Ovary (tissue), 9 donors: ENCODE results near the gene DTX4. TPM values are rescaled to one million over a fixed set of nuclear protein-coding genes. Genes with fewer than 3 reads are reported as not detected.

Experiments used
- DNase-seq, 5 donors: peaks; one replicate each; pipeline ENCODE4 v3.0.0-alpha.2; 2019 to 2020
- H3K27ac ChIP-seq, 2 donors: fragments of 200-600 bp; one replicate each; pipeline versions ENCODE4 v1.5.1 to v1.8.0; 2019 to 2022
- H3K27me3 ChIP-seq: fragments of 200-600 bp; one replicate; pipeline ENCODE4 v1.8.0; 2022
- H3K36me3 ChIP-seq: fragments of 200-600 bp; sonication (generic); one replicate; pipeline ENCODE4 v1.5.1; 2019
- H3K4me1 ChIP-seq: one replicate; pipeline ENCODE4 v1.8.1; 2013; ENCODE audit warnings: mild to moderate bottlenecking, moderate library complexity; ENCODE audit not compliant: insufficient read depth
- H3K4me3 ChIP-seq: fragments of 200-600 bp; sonication (generic); one replicate; pipeline ENCODE4 v1.5.1; 2017
- H3K9me3 ChIP-seq, 2 donors: fragments of 200-600 bp in 1 of 2; sonication (generic) in 1 of 2; one replicate each; pipeline versions ENCODE4 v1.5.1 to v1.8.1; 2013 to 2019; ENCODE audit warnings: mild to moderate bottlenecking in 1 of 2, moderate library complexity in 1 of 2
- EP300 ChIP-seq: sonication (generic); formaldehyde crosslinking; IDR thresholded peaks from one replicate; pipeline ENCODE4 v1.6.1; 2017; ENCODE audit warnings: antibody characterized with exemption
- POLR2A ChIP-seq: fragments of 450-650 bp; IDR thresholded peaks from one replicate; pipeline ENCODE4 v1.6.1; 2017; ENCODE audit warnings: antibody characterized with exemption, mild to moderate bottlenecking, moderate library complexity
- WGBS, 3 donors: extraction: QIAGEN DNeasy Blood & Tissue Kit in 1 of 3; methylation state at CpG; one replicate each; pipeline versions ENCODE4 v1.1.5 to v1.1.7; 2013 to 2017; 5-methylcytosine and 5-hydroxymethylcytosine counted together
- intact Hi-C, 4 donors: fragments of 100-400 bp; cut with DNase I; formaldehyde crosslinking; loops; one replicate each; pipeline versions ENCODE4 v1.11.0 to v1.15.1; 2022 to 2023
- polyA plus RNA-seq, 2 donors: library from polyadenylated mRNA; stranded (reverse); fragments of 200-250 nt in 1 of 2; fragments of 350-450 nt in 1 of 2; fragmentation: Illumina TruSeq in 1 of 2; extraction: RNeasy Lipid Tissue Mini Kit (QIAGEN cat#74804) in 1 of 2; gene quantifications; one replicate each; pipeline ENCODE4 v1.2.3, GENCODE V29; 2013 to 2014
- total RNA-seq, 7 donors: library from RNA; depleted of rRNA in 2 of 7; stranded (reverse); fragments of >200 nt in 2 of 7; fragmentation: NEBNext Ultra II Directional in 3 of 7; extraction: Animal tissue kit (Norgen Biotek cat#: 25700) in 3 of 7; gene quantifications; one replicate each; pipeline versions ENCODE4 v1.1.0 to v1.2.4, GENCODE V29; 2016 to 2023
- TF ChIP-seq, protein P1 (sequence below), 3 donors: fragments of 450-650 bp in 2 of 3; fragments of 200-600 bp in 1 of 3; IDR thresholded peaks; one replicate each; pipeline versions ENCODE4 v1.5.1 to v1.8.0; 2016 to 2022; ENCODE audit warnings: antibody characterized with exemption in 3 of 3, mild to moderate bottlenecking in 1 of 3
- donor health status: DM: no; HTN: no; CAD: no; lungs with moderate emphysema.
- donor health status: DM: no; HTN: no; CAD: no.
- donor health status: Bipolar disorder and iron deficiency.
- donor health status: DM: yes; HTN: yes; CAD: no.
- donor health status: DM: no; HTN: no; CAD: no.
- donor health status: DM: yes; HTN: yes; CAD: no.

DTX4 gene
- total and polyA plus RNA-seq, 9 donors: 6.1 to 21.5 (median 16.9) TPM

DNA sequence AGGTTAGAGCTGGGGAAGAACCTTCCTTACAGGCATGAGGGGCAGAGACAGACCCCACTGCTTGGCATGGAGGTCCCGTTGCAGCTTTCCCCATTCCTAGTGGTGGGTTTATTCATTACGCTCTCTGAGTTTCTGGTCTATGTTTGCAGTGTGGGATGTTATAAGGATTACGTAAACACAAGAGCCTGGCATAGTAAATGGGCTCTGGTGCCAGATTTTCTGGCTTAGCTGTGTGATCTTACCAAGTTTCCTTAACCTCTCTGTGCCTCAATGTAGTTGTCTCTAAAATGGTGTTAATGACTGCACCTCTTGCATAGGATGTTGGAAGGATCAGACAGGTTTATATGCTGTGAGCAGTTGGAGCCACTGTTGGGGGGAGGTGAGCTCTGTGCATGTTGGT is 15.1 kb downstream of the DTX4 start:
- no peak overlapping the region for H3K4me3 ChIP-seq
- intact Hi-C loops: no loop called here
- no peak for DNase-seq
- H3K27ac ChIP-seq: no peak overlapping the region
- peaks cover 29% of the 10 kb centered on the region for H3K4me1 ChIP-seq
- no peaks in the 10 kb centered on the region for H3K36me3 ChIP-seq
- no peaks in the 10 kb centered on the region for H3K27me3 ChIP-seq
- TF ChIP-seq EP300: no peak
- TF ChIP-seq, protein P1, sequence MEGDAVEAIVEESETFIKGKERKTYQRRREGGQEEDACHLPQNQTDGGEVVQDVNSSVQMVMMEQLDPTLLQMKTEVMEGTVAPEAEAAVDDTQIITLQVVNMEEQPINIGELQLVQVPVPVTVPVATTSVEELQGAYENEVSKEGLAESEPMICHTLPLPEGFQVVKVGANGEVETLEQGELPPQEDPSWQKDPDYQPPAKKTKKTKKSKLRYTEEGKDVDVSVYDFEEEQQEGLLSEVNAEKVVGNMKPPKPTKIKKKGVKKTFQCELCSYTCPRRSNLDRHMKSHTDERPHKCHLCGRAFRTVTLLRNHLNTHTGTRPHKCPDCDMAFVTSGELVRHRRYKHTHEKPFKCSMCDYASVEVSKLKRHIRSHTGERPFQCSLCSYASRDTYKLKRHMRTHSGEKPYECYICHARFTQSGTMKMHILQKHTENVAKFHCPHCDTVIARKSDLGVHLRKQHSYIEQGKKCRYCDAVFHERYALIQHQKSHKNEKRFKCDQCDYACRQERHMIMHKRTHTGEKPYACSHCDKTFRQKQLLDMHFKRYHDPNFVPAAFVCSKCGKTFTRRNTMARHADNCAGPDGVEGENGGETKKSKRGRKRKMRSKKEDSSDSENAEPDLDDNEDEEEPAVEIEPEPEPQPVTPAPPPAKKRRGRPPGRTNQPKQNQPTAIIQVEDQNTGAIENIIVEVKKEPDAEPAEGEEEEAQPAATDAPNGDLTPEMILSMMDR (IDR thresholded peaks at IDR 0.05): no peak
- TF ChIP-seq POLR2A: no peak
- H3K9me3 ChIP-seq: no peaks in the 10 kb centered on the region
- 58 to 69% (median 65%) methylated on average over 3 of the region's 3 CpGs for WGBS, 3 donors

DNA sequence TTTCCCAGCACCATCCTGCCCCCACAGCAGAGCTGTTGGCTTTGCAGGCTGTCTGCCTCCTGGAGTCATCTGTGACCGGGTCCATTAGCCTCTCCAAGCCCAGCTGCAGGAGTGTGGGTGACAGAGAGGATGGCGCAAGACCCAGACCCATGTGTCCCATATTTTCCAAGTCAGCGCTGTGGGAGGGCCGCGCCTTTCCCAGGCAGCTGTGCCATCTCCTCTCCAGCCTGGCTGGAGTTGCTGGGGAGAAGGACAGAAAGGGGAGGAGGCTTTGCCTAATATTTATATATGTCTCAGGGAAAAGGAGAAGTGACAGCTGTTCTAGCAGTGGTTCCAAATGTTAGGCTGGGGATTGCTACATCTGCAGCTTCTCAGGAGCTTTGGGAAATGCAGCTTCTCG is 15.7 kb downstream of the DTX4 start:
- H3K4me3 ChIP-seq: no peak overlapping the region
- DNase-seq: peak in 1 of 5 donors; percentile 49
- intact Hi-C loops: no loop called here
- H3K4me1 ChIP-seq: peaks cover 29% of the 10 kb centered on the region
- no peaks in the 10 kb centered on the region for H3K9me3 ChIP-seq
- H3K27me3 ChIP-seq: no peaks in the 10 kb centered on the region
- TF ChIP-seq, protein P1 (IDR thresholded peaks at IDR 0.05): no peak
- no peak for TF ChIP-seq POLR2A
- no peak for TF ChIP-seq EP300
- 30 to 45% (median 32%) methylated on average over 6 of the region's 6 CpGs for WGBS, 3 donors
- H3K36me3 ChIP-seq: no peaks in the 10 kb centered on the region
- no peak overlapping the region for H3K27ac ChIP-seq

DNA sequence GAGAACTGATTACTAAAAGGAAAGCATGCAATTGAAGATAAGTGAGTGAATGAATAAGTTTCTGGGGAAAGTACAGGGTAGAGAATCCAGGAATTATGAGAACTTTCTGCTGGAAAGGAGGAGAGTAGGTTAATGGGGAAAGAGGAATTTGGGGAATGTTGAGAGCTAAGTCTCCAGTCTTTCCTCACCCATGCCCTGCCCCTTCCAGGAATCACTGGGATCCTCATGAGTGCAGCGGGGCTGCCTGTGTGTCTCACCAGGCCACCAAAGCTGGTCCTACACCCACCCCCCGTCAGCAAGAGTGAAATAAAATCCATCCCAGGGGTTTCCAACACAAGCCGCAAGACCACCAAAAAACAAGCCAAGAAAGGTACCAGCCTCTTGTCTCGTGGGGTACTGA is 17.0 kb downstream of the DTX4 start:
- TF ChIP-seq, protein P1 (IDR thresholded peaks at IDR 0.05): no peak
- TF ChIP-seq POLR2A: no peak
- no peak for TF ChIP-seq EP300
- intact Hi-C loops: no loop called here
- H3K27ac ChIP-seq: no peak overlapping the region
- no peak for DNase-seq
- no peaks in the 10 kb centered on the region for H3K9me3 ChIP-seq
- 75 to 91% (median 80%) methylated on average over 4 of the region's 4 CpGs for WGBS, 3 donors
- peaks cover 24% of the 10 kb centered on the region for H3K4me1 ChIP-seq
- no peaks in the 10 kb centered on the region for H3K27me3 ChIP-seq
- no peaks in the 10 kb centered on the region for H3K36me3 ChIP-seq
- no peak overlapping the region for H3K4me3 ChIP-seq

DNA sequence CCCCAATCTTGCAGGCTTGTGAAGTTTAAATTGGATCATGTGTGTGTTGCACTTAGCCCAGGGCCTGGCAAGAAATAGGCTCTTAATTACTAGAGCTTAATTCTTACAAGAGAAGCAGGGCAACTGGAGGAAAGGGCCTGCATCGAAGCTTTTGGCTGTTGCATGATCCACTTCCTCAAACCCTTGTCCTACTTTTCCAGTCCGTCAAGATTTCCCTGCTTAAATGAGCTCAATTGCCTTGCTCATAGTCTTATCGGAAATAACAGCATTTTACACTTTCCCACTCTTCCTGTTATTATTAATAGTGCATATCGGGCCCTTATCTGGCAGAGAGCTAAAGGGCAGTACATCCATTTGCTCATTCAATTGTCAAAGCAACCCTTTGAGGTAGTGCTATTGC is 18.1 kb downstream of the DTX4 start:
- Histone ChIP-seq H3K9me3 (no peaks in the 10 kb centered on the region), H3K36me3 (no peaks in the 10 kb centered on the region), H3K4me3 (no peak overlapping the region), H3K27ac (no peak overlapping the region), H3K4me1 (peaks cover 15% of the 10 kb centered on the region), H3K27me3 (no peaks in the 10 kb centered on the region)
- intact Hi-C loops: no loop called here
- no peak for DNase-seq
- TF ChIP-seq, protein P1 (IDR thresholded peaks at IDR 0.05): no peak
- TF ChIP-seq POLR2A: no peak
- TF ChIP-seq EP300: no peak
- 35 to 55% (median 42%) methylated on average over 4 of the region's 4 CpGs for WGBS, 3 donors

DNA sequence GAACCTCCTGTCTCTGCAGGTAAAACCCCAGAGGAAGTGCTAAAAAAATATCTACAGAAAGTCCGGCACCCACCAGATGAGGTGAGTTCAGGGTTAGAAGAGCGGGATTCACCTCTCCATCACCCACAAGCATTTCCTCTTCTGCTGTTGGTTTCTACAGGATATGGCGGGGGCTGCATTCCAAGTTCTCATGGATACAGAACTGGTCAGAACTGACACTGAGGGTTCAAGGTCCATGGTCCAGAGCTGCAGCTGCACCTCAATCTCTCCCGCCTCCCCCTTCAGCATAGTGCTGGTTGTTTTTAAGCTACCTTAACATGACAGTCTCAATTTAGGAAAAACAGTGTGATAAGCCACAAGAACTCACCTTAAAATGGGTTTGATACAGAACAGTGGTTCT is 19.2 kb downstream of the DTX4 start:
- H3K36me3 ChIP-seq: no peaks in the 10 kb centered on the region
- H3K27ac ChIP-seq: no peak overlapping the region
- no peaks in the 10 kb centered on the region for H3K27me3 ChIP-seq
- H3K4me1 ChIP-seq: peaks cover 4% of the 10 kb centered on the region
- H3K9me3 ChIP-seq: no peaks in the 10 kb centered on the region
- DNase-seq: no peak
- WGBS, 3 donors: 71 to 83% (median 82%) methylated on average over 4 of the region's 4 CpGs
- intact Hi-C loops: no loop called here
- no peak overlapping the region for H3K4me3 ChIP-seq
- TF ChIP-seq EP300 (no peak), POLR2A (no peak)
- TF ChIP-seq, protein P1 (IDR thresholded peaks at IDR 0.05): no peak
